C4-2B (cell line): ENCODE data around the gene ASB10.

ENCODE experiments used
- ZFX ChIP-seq: fragments of 450-650 bp; IDR thresholded peaks from 2 replicates; pipeline ENCODE4 v1.6.1; 2017
- TF ChIP-seq, protein P1 (sequence below): fragments of 450-650 bp; conservative IDR thresholded peaks from 2 replicates; pipeline ENCODE4 v1.5.1; 2017; ENCODE audit warnings: mild to moderate bottlenecking

DNA sequence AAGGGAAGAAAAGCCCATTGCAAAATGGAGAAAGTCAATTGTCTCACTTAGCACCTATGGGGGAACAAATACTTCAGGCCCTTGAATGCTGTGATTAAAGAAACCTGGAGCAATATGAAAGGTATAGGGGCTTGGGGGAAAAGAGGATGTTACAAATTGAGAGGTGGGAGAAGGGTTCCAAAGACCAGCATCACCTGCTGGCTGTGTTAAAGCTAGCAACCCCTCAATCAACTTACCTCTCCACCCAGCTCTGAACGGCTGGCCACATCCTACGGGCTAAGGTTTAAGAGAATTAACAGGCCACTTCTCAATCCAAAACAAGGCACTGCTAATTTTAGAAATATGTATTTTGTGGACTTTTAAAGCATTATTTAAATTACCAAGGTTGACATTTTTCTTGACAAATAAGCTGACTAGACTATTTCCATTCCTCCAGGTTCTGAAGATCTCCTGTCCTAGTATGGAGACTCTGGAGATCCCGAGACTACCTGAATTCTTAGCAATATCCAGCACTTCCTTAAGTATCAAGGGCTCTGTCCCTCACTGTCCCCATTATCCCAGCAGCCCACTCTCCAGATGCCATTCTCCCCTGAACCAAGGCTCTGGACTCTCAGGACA, 24.2 kb upstream of the ASB10 start:
- TF ChIP-seq, protein P1, sequence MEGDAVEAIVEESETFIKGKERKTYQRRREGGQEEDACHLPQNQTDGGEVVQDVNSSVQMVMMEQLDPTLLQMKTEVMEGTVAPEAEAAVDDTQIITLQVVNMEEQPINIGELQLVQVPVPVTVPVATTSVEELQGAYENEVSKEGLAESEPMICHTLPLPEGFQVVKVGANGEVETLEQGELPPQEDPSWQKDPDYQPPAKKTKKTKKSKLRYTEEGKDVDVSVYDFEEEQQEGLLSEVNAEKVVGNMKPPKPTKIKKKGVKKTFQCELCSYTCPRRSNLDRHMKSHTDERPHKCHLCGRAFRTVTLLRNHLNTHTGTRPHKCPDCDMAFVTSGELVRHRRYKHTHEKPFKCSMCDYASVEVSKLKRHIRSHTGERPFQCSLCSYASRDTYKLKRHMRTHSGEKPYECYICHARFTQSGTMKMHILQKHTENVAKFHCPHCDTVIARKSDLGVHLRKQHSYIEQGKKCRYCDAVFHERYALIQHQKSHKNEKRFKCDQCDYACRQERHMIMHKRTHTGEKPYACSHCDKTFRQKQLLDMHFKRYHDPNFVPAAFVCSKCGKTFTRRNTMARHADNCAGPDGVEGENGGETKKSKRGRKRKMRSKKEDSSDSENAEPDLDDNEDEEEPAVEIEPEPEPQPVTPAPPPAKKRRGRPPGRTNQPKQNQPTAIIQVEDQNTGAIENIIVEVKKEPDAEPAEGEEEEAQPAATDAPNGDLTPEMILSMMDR = no peak
- no peak for TF ChIP-seq ZFX
